Left ventricle myocardium inferior (tissue), 1 donor: ENCODE measurements around the gene ZC3H13. TPM values are rescaled to one million over a fixed set of nuclear protein-coding genes. Genes with fewer than 3 reads are reported as not detected.

Experiments
- DNase-seq: peaks from one replicate; pipeline ENCODE4 v3.0.0-alpha.2; 2020
- H3K27ac ChIP-seq: fragments of 200-600 bp; replicated peaks from 2 replicates; pipeline ENCODE4 v1.8.0; 2021
- H3K27me3 ChIP-seq: fragments of 200-600 bp; 2 replicates; pipeline ENCODE4 v1.8.0; 2021; ENCODE audit warnings: low read depth
- H3K36me3 ChIP-seq: fragments of 200-600 bp; 2 replicates; pipeline ENCODE4 v1.8.0; 2021
- H3K4me1 ChIP-seq: fragments of 200-600 bp; 2 replicates; pipeline ENCODE4 v1.8.0; 2021
- H3K4me3 ChIP-seq: fragments of 200-600 bp; 2 replicates; pipeline ENCODE4 v1.8.0; 2021; ENCODE audit warnings: mild to moderate bottlenecking, moderate library complexity
- H3K9me3 ChIP-seq: fragments of 200-600 bp; replicated peaks from 2 replicates; pipeline ENCODE4 v1.8.0; 2021
- CTCF ChIP-seq: fragments of 200-600 bp; IDR thresholded peaks from 2 replicates; pipeline ENCODE4 v1.8.0; 2021; ENCODE audit warnings: antibody characterized with exemption, mild to moderate bottlenecking, borderline replicate concordance
- intact Hi-C: fragments of 100-400 bp; cut with micrococcal nuclease; formaldehyde crosslinking; loops from one replicate; pipeline ENCODE4 v1.11.0; 2022
- total RNA-seq: library from RNA; stranded (reverse); fragmentation: NEBNext Ultra II Directional; extraction: Animal tissue kit (Norgen Biotek cat#: 25700); gene quantifications from one replicate; pipeline ENCODE4 v1.2.1, GENCODE V29; 2021
- donor health status: DM: no; HTN: yes; CAD: no; lungs with severe emphysema.

ZC3H13 gene
- total RNA-seq, 1 donor from 2014 or later = 37.8 TPM

GRCh38 chr13:46015366-46015765 lies 37.2 kb downstream of the ZC3H13 start:
- DNase-seq = no peak
- intact Hi-C loops = no loop called here
- Histone ChIP-seq H3K4me1 (no peaks in the 10 kb centered on the region), H3K4me3 (no peak overlapping the region), H3K27ac (no peak overlapping the region), H3K27me3 (no peaks in the 10 kb centered on the region), H3K9me3 (no peaks in the 10 kb centered on the region), H3K36me3 (peaks cover 73% of the 10 kb centered on the region)
- no peak for TF ChIP-seq CTCF

GRCh38 chr13:46012404-46012803 lies 40.1 kb downstream of the ZC3H13 start:
- intact Hi-C loops = no loop called here
- no peak for TF ChIP-seq CTCF

GRCh38 chr13:46010148-46010547 lies 42.4 kb downstream of the ZC3H13 start:
- Histone ChIP-seq H3K27ac (no peak overlapping the region), H3K4me1 (no peaks in the 10 kb centered on the region), H3K36me3 (peaks cover 74% of the 10 kb centered on the region), H3K9me3 (no peaks in the 10 kb centered on the region), H3K27me3 (no peaks in the 10 kb centered on the region), H3K4me3 (no peak overlapping the region)
- no peak for DNase-seq
- intact Hi-C loops = no loop called here
- TF ChIP-seq CTCF = peak; percentile 26

More at GRCh38 chr13:46012404-46012803, 40.1 kb downstream of the ZC3H13 start:
- H3K36me3 ChIP-seq = peaks cover 72% of the 10 kb centered on the region
- H3K27ac ChIP-seq = no peak overlapping the region
- no peaks in the 10 kb centered on the region for H3K9me3 ChIP-seq
- no peak overlapping the region for H3K4me3 ChIP-seq
- no peaks in the 10 kb centered on the region for H3K27me3 ChIP-seq
- H3K4me1 ChIP-seq = no peaks in the 10 kb centered on the region
- DNase-seq = no peak

- intact Hi-C loops = no loop called here
Observed at GRCh38 chr13:46008631-46009030, 43.9 kb downstream of the ZC3H13 start.

GRCh38 chr13:46006688-46007452 lies 45.7 kb downstream of the ZC3H13 start:
- Histone ChIP-seq H3K4me1 (no peaks in the 10 kb centered on the region), H3K27me3 (no peaks in the 10 kb centered on the region), H3K4me3 (no peak overlapping the region), H3K36me3 (peaks cover 74% of the 10 kb centered on the region), H3K9me3 (no peaks in the 10 kb centered on the region), H3K27ac (no peak overlapping the region)
- intact Hi-C loops = no loop called here
- TF ChIP-seq CTCF = no peak
- DNase-seq = no peak

More at GRCh38 chr13:46008631-46009030, 43.9 kb downstream of the ZC3H13 start:
- Histone ChIP-seq H3K4me3 (no peak overlapping the region), H3K9me3 (no peaks in the 10 kb centered on the region), H3K27ac (no peak overlapping the region), H3K27me3 (no peaks in the 10 kb centered on the region), H3K4me1 (no peaks in the 10 kb centered on the region), H3K36me3 (peaks cover 66% of the 10 kb centered on the region)
- DNase-seq = no peak
- TF ChIP-seq CTCF = no peak
